Endometrial microvascular endothelial cells (primary cell): Measurements from ENCODE around the gene ZNF43. TPM values are rescaled to one million over a fixed set of nuclear protein-coding genes. Genes with fewer than 3 reads are reported as not detected.
"Not testable (repeated sequence)": the region's sequence is repeated elsewhere in the genome, so short reads cannot be mapped to it uniquely, and the experiment has no call there.

Experiments
- in situ Hi-C: cut with HindIII; loops from 2 replicates; pipeline ENCODE4 v1.10.0; 2017; ENCODE audit warnings: low sequenced_read_pairs, low pct_unique_long_range_greater_than_20kb; ENCODE audit errors: inconsistent ontology term
- total RNA-seq: library from RNA; depleted of rRNA; stranded (reverse); fragments of >200 nt; gene quantifications from one replicate; pipeline ENCODE4 v1.2.3, GENCODE V29; 2015; ENCODE audit errors: inconsistent ontology term

Gene ZNF43
- total RNA-seq, 1 donor from 2014 or later, result 6.6 TPM

DNA sequence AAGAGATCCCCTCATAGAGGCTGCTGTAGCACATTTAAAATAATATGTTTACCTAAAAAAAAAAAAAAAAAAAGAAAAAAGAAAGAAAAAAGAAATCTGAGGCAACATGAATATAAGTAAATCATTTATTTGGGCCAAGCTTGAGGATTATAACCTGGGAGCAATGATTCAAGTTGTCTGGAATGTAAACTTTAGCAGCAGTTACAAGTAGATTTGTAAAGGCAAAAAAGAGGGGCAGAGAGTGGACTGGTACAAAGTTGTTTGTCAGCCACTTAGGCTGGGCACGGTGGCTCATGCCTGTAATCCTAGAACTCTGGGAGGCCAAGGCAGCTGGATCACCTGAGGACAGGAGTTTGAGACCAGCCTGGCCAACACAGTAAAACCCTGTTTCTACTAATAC, 11.3 kb downstream of the ZNF43 start:
- in situ Hi-C loops, result no loop called here

DNA sequence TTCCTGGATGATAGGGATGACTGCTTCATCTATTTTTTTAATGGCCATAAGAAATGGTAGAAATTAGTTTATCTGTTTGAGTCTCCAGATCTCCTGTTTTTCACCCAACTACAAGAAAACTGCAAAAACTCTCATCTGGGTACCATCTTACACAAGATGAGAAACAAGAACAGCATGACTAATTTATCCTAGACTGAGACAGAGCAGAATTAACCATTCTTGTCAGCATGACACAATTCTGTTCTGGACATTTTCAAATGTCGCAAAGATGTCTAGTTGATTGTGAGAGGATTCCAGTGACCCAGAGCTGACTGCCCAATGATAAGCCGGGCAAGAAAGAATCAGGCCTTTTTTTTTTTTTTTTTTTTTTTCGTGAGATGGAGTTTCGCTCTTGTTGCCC, 12.8 kb downstream of the ZNF43 start:
- in situ Hi-C loops, result no loop called here

DNA sequence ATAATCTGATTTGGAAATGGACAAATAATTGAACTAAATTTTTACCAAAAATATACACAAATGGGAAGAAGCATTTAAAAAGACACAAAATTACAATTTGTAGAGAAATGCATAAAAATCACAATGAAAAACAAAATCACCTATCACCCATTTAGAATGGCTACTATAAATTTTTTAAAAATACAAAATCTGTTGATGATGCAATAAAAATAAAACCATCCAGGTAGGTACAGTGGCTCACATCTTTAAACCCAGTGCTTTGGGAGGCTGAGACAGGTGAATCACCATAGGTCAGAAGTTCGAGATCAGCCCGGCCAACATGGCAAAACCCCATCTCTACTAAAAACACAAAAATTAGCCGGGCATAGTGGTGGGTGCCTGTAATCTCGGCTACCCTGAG, 23.5 kb downstream of the ZNF43 start:
- in situ Hi-C loops, result no loop called here

DNA sequence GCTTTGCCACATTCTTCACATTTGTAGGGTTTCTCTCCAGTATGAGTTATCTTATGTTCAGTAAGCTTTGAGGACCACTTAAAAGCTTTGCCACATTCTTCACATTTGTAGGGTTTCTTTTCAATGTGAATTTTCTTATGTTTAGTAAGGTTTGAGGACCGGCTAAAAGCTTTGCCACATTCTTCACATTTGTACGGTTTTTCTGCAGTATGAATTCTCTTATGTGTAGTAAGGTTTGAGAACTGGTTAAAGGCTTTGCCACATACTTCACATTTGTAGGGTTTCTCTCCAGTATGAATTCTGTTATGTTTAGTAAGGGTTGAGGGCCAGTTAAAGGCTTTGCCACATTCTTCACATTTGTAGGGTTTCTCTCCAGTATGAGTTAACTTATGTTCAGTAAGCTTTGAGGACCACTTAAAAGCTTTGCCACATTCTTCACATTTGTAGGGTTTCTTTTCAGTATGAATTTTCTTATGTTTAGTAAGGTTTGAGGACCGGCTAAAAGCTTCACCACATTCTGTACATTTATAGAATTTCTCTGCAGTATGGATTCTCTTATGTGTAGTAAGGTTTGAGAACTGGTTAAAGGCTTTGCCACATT, 27.5 kb downstream of the ZNF43 start:
- in situ Hi-C loops, result not testable (repeated sequence)

DNA sequence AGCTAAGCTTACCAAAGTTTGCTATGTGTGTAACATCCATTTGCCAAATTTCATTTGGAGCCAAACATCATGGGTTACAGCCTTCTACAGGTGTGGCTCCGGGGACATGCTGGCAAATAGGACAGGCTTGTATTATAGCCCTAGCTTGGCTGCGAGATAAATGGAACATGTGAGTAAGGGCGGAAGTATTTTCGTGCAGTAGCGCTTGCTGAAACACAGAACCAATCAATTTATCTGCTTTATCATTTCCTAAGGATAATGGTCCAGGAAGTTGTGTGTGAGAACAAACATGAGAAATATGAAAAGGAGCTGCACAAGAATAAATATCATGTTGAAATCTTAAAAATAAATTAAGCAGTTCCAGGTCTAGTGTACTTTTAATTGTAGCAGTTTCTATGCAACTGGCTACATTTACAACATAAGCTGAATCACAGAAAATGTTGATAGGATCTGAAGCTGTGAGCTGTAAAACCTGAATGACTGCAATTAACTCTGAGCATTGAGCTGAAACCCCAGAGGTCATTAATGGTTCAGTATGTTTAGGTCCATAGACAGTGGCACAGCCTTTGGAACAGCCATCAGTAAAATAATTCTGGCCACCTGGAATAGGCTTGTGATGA, 46.4 kb downstream of the ZNF43 start:
- in situ Hi-C loops, result no loop called here

DNA sequence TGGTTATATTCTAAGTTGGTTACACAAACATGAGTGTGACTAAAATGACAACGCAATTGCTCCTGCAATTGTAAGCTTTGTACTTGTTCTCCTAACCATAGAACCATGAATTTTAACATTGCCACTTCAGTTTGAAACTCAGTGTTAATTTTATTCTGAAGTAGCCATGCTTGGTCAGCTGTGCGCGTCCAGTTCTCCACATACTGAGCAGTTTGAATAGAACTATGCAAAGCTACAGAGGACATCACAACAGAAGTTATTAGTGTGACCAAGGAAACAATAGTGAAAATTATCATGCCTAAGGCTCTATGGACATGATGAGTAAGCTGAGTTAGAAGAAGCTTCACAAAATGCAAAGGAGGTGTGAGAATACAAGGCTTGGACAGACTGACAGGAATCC, 49.0 kb downstream of the ZNF43 start:
- in situ Hi-C loops, result no loop called here

DNA sequence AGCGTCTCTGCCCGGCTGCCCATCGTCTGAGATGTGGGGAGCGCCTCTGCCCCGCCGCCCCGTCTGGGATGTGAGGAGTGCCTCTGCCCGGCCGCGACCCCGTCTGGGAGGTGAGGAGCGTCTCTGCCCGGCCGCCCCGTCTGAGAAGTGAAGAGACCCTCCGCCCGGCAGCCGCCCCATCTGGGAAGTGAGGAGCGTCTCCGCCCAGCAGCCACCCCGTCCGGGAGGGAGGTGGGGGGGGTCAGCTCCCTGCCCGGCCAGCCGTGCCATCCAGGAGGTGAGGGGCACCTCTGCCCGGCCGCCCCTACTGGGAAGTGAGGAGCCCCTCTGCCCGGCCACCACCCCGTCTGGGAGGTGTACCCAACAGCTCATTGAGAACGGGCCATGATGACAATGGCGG, 60.2 kb downstream of the ZNF43 start:
- in situ Hi-C loops, result not testable (repeated sequence)

DNA sequence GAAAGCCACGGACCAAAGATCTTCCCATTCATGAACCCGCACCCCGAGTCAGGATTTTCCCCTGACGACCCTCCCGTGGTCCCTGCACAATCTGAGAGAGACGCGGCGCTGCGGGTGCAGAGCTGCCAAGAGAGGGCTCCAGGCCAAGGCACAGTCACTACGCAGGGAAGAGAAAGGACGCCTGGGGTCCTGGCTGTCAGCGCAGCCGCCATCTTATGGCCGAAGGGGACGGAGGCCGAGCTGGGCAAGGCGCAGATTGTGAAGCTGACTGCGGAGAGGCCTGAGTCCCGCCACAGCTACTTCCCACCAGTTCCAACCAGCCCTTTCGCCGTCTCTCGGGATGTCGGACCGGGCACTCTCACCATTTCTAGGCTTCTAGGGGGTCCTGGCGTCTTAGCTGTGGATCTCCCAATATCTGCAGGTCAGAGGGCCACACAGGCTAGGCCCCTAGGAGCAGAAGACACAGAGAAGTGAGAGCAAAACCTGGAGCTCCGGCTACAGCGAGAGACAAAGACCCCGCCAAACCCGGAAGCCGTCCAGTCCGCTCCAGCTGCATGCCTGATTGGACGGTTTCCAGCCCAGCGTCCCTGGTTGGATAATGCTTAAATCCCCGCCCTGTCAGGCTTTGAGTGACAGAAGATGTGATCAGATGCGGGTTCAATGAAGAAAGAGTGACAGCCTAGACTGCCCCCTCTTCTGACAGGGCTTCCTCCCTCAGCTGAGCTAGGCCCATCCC, 68.7 kb downstream of the ZNF43 start, which contains the start of gene ZNF100:
TSS of gene ZNF100 (minus strand) at position 515 of the 736 bp plus-strand sequence. CDS start at position 365, 150 bp downstream.
- in situ Hi-C loops, result no loop called here

DNA sequence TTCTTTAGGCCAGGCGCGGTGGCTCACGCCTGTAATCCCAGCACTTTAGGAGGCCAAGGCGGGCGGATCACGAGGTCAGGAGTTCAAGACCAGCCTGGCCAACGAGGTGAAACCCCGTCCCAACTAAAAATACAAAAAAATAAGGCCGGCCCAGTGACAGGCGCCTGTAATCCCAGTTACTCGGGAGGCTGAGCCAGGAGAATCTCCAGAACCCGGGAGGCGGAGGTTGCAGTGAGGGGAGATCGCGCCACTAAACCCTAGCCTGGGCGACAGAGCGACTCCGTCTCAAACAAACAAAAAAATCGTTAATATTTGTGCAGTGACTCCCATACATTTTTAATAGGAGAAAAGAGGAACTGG, 69.3 kb downstream of the ZNF43 start:
- in situ Hi-C loops, result not testable (repeated sequence)

DNA sequence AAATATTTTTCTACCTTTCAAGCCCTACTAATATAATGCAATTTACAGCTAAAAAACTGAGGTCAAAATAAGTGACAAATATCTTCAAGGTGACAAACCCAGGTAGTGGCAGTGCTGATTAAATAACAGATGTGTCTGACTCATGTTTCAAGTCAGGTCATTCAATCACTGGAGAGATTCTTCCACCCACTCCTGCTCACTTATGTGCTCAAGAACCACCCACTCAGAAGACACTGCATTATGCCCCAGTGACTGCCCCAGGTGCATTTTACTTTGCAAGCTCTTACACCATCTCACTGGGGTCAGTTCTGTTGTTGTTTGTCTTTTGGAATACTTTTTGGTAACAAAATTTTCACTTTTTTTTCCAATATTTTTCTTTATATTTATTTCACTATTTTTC, 70.8 kb downstream of the ZNF43 start:
- in situ Hi-C loops, result no loop called here

DNA sequence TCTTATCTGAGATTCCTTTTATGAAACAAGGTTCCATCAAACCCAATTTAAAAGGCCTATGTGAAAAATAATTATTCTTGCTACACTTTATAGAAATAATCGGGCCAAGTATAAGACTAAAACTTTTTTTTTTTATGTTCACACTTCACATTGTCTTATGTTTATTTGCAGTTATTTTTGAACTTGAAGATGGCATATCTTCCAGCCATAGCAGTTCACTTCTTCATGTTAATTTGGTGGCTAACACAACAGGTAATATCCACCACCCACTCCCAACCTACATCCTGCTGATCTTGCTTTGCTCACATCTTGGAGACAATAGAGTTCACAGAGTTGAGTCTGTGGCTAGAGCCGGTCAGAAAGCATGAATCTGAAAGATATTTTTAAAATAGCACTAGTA, 74.4 kb downstream of the ZNF43 start:
- in situ Hi-C loops, result not testable (repeated sequence)

DNA sequence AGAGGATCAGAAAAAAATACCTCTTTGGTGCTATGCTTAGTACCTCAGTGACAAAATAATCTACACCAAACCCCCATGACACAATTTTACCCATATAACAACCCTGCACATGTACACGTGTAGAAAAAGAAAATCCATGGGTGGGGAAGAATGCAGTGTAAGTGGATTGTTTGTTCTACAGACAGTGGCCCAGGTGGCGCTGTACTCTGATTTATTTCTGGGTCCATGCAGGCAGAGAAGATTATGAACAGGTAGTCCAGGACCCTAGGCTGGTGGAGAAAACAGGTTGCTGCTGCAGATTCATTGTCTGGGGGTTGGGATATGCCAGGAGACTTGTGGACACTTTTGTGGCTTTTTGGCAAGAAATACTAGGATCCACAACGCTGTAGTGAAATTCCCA, 77.7 kb downstream of the ZNF43 start:
- in situ Hi-C loops, result no loop called here

DNA sequence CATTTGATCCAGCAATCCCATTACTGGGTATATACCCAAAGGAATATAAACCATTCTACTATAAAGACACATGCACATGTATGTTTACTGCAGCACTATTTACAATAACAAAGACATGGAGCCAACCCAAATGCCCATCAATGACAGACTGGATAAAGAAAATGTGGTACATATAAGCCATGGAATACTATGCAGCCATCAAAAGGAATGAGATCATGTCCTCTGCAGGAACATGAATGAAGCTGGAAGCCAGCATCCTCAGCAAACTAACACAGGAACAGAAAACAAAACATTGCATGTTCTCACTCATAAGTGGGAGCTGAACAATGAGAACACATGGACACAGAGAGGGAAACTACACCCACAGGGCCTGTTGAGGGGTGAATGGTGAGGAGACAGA, 80.4 kb downstream of the ZNF43 start:
- in situ Hi-C loops, result not testable (repeated sequence)

Other genes starting within 250 kb of the ZNF43 start
- 3.0 TPM for gene ZNF100, start 68.6 kb downstream of the ZNF43 start, total RNA-seq
- not detected for gene ZNF208, start 174.8 kb upstream of the ZNF43 start, total RNA-seq
- gene ZNF257, start 216.3 kb upstream of the ZNF43 start, total RNA-seq, result 0.46 TPM